ENCODE data around the gene C16orf74. TPM values are rescaled to one million over a fixed set of nuclear protein-coding genes. Genes with fewer than 3 reads are reported as not detected.

Gene C16orf74
- polyA plus RNA-seq, 3 donors, result 0.54 to 5.1 (median 4.2) TPM

DNA sequence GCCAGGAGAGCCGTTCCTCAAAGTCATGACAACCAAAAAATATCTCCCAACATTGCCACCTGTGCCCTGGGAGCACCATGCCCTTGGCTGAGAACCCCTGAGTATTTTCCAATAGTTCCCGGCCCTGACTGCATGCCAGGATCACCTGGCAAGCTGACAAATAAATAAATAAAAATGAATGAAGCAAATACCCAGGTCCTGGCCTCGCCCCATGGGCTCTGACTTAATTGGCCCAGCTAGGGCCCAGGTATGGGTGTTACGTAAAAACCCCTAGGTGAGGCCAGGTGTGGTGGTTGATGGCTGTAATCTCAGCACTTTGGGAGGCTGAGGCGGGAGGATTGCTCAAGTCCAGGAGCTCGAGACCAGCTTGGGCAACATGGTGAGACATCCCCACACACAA, 2.7 kb upstream of the C16orf74 start:
- 28 to 68% (median 62%) methylated on average over 6 of the region's 6 CpGs for WGBS, 3 donors
- no peak overlapping the region for H3K27ac ChIP-seq (ENCODE audit: low read depth, low read length)

DNA sequence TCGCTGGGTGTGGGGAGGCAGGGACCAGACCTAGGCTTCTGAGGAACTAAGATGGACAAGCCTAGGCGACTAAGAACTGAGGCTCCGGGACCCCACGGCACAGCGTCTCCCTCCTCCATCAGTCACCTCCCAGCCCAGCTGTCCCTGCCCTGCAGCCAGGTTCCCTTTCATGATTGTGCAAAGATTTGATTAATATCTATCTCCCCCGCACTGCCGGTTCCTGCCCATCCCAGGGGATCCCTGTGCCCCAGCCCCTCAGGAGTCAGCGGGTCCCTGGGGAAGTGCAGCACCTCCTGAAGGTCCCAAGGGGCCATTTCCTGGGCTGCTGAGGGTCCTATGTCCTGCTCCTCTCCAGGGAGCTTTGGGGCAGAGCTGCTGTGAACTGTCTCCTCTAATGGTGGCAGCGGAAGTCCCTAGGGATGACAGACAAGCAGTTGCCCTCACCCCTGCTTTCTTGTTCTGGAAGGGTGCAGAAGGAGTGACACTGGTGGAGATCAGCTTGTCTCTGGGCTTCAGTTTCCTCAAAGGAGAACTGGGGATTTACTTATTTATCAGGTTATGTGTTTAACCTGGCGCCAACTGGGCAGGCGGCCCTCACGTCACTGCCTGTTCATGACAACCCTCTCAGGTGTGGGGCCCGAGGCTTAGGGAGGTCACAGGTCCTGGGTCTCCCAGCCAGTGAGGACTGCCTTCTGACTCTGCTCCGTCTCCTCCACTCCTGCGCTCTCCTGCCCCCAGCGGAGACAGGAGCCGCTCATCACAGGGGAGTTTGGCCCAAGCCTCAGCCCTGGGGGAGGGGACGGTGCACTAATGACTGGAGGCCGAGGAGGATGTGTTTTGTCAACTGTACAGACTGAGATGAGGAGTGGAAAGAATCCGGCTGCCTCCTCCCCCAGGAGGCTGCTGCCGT, 1.9 kb upstream of the C16orf74 start:
- 30 to 59% (median 49%) methylated on average over 20 to 21 of the region's 21 CpGs for WGBS, 3 donors
- no peak overlapping the region for H3K27ac ChIP-seq (ENCODE audit: low read depth, low read length)

DNA sequence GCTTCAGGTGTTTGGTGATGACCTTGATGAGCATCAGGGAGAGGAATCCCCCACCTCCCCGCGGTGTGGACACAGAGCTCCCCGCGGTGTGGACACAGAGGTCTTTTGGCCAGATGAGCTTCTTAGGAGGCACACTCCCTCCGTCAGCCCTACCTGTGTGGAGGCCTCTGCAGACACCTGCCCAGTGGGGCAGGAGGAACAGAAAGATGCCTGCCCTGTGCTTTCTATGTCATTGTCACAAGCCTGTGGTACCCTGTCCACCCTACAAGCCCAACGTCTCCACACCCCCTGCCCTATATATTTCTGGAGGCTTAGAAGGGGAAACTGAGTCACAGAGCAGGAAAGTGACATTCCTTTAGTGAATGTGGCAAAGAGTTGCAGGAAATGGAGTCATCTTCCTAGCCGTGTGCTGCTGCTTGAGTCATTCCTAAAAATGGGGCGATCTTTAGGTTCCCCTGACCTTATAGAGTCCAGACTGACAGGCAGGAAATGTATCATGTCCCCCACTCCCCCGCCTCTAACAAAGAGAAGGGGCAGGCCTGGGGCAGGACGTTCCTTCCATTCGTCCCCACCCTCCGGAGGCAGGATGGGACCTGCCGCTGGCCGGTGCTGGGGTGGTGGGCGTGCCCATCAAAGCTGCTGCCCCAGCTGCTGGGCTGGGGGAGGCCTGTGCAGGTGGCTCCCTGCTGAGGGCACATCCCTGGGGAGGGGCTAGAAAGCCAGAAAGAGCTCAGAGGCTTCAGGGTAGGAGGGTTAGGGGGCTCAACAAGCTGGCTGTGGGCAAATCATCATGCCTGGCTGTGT, 1.0 kb upstream of the C16orf74 start:
- WGBS, 3 donors, result 32 to 47% (median 39%) methylated on average over 15 of the region's 15 CpGs
- H3K27ac ChIP-seq (ENCODE audit: low read depth, low read length), result no peak overlapping the region

DNA sequence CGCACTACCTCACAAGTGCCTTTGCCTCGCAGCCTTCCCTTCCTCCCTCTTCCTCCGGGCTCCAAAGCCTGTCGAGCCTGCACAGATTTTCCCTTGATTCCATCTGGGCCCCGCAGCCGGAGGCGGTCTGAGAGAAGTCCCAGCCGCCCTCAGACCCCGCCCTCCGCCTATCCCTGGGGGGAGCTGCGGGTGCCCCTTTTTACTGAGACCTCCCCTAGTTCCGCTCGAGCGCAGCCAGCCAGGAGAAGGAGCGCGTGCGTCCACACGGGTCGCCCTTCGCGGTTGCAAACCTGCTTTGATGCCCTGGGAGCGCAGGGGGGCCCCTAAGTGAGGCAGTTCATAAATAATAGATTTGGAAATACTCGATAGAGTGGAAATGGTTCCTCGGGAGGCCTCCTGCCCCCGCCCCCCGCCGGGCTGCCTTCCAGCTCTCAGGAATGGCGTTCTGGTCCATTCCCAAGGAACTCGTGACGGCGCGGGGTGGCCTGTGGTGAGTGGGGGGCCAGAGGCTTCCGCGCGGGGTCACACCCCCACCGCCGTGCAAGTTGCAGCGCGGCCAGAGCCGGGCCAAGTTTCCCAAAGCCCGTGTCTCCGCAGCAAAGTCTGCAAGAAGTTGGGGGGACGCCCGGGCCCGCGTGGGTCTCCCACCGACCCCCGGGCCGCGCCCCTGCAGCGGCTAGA, 610 bp downstream of the C16orf74 start:
- 1 to 2% (median 2%) methylated on average over 47 to 51 of the region's 51 CpGs for WGBS, 3 donors
- H3K27ac ChIP-seq (ENCODE audit: low read depth, low read length), result no peak overlapping the region

GRCh38 chr16:85749771-85750145, 1.1 kb downstream of the C16orf74 start:
- no peak overlapping the region for H3K27ac ChIP-seq (ENCODE audit: low read depth, low read length)

DNA sequence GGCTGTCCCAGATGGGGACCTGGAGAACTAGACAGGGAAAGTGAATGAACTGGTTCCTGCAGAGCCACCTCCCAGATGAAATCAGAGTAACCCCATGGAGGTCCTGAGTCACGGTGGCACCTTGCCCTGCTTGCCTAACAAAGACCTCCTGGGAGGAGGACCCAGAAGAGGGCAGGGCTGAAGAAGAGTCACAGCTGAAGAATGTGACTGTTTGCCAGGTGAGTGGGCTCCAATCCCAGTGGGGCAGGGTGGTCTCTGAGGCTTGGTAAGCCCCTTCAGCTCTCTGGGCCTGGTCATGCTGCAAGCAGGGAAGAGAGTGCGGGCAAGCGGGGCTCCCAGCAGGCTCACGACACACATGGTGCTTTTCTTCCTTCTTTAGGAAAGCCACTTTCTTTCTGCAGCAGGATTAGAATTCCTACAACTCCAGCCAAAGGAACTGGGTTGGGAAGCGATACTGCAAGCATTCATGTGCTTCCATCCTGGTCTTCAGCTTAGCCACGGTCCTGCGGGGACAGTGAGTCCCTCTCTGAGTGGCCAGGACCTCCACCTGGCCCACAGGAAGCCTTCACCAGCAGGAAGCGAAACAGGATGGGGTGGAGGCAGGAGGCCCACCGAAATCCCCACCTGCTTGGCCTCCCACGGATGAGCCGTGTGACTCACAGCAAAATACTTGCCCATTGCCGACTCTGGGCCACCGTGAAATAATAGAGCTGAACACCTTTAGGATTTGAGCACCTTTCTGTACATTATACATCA, 4.3 kb downstream of the C16orf74 start:
- no peak overlapping the region for H3K27ac ChIP-seq (ENCODE audit: low read depth, low read length)
- 71 to 87% (median 74%) methylated on average over 13 of the region's 13 CpGs for WGBS, 3 donors

More at GRCh38 chr16:85749771-85750145, 1.1 kb downstream of the C16orf74 start:
- 32 to 41% (median 37%) methylated on average over 14 of the region's 14 CpGs for WGBS, 3 donors

DNA sequence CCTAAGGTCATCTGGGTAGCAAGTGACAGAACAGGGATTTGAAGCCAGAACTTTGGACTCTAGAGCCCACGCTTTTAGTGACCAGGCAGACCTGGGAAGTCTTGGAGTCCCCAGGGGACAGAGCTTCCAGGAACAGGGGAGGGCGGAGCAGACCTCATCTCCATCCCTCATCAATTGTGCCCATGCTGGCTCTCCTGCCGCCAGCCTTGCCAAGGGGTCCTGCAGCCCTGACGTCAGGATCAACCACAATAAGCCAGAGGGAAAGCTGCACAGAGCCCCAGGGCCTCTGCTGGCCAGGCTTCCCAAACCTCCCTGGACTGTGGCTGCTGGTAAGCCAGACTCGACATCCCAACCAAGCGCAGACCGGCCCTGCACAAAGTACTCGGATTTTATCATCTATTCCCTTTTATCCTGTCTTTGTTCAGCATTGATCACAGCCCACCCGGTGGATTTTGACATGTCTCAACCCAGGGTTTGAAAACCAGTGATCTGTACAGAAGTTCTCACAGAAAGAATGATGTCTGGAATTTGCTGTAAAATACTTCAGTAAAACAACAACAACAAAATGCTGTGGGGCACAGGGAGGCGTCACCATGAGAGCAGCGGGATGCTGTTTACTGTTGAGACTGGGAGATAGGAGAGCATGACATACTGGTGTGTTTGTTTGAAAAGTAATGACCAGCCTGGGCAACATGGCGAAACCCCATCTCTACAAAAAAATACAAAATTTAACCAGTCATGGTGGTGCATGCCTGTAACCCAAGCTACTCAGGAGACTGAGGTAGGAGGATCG, 11.8 kb downstream of the C16orf74 start:
- WGBS, 3 donors, result 65 to 78% (median 73%) methylated on average over 13 of the region's 13 CpGs
- H3K27ac ChIP-seq (ENCODE audit: low read depth, low read length), result no peak overlapping the region

GRCh38 chr16:85736921-85737320, 14.0 kb downstream of the C16orf74 start:
- H3K27ac ChIP-seq (ENCODE audit: low read depth, low read length), result no peak overlapping the region
- whole genome bisulfite sequencing, 3 donors, result 82 to 90% (median 84%) methylated on average over 9 of the region's 9 CpGs

DNA sequence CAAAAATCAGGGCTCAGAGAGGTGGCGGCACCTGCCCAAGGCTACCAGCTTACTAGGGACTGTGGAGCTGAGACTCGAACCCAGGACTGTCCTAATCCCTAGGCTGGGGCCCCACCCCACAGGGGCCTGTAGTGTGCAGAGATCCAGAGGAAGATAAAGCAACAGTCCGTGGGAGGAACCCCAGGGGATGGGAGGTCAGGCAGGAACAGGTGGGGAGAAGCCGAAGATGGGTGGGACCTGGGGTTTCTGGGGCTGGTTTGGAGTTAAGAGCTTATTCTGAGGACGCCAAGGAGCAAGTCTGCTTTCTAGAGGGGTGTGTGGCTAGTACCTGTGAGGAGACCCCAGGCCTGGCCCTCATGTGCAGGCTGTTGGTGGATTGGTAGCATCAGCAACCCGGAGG, 14.9 kb downstream of the C16orf74 start:
- WGBS, 3 donors, result 73 to 75% (median 74%) methylated on average over 6 of the region's 6 CpGs

DNA sequence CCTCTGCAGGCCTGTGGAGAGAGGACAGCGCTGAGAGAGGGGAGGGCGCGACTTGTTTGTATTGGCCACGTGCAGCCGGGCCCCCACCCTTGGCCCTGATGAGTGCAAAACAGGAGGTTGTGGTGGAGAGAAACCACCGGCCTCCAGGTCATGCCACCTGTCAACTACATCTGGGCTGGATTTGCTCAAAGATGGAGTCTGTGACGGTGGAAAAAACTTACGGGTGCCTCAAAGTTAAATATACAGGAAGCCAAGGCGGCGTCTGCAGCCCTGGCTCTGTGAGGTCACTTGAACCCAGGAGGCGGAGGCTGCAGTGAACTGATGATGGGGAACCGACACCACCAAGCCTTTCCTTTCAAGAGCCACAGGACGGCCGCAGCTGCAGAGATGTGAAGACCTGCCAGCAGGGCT, 15.7 kb downstream of the C16orf74 start:
- no peak overlapping the region for H3K27ac ChIP-seq (ENCODE audit: low read depth, low read length)
- 47 to 53% (median 53%) methylated on average over 14 of the region's 14 CpGs for WGBS, 3 donors

More for the DNA sequence above, 14.9 kb downstream of the C16orf74 start:
- no peak overlapping the region for H3K27ac ChIP-seq (ENCODE audit: low read depth, low read length)

DNA sequence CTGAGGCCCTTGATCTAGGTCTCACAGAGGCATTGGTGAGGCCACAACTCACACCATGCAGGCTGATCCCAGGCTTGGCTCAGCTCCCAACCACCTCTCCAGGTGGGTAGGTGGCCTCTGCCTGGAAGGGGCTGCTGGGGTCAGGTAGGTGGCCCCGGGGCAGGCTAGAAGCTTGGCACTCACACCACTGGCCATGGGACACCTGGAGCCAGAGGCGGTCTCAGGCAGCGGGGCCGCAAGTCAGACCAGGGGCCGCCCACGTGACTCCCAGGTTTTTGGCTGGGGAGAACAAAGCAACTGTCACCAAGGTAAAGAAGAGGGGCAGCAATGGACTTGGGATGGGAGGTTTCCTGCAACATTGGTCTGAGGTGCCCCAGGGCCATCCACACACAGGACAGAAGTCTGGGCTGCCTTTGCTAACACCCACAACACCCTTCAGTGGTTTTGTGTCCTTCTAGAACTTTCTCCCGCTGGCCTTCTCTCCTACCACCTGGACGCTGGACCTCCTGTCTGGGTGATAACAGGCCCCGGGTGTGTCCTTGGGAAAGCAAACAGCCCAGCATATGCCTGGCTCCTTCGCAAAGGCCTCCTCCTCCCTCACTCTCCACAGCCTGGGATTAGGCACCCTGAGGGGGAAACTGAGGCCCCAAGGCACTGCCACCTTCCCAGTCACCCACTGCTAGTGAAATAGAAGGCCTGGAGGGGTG, 16.4 kb downstream of the C16orf74 start:
- WGBS, 3 donors, result 49 to 81% (median 78%) methylated on average over 10 of the region's 10 CpGs

GRCh38 chr16:85733839-85734170, 17.1 kb downstream of the C16orf74 start:
- whole genome bisulfite sequencing, 3 donors, result 53 to 86% (median 54%) methylated on average over 11 of the region's 11 CpGs
- no peak overlapping the region for H3K27ac ChIP-seq (ENCODE audit: low read depth, low read length)

More for the DNA sequence above, 16.4 kb downstream of the C16orf74 start:
- H3K27ac ChIP-seq (ENCODE audit: low read depth, low read length), result no peak overlapping the region

- 42 to 73% (median 46%) methylated on average over 13 of the region's 13 CpGs for WGBS, 3 donors
Observed at GRCh38 chr16:85733155-85733838, 17.6 kb downstream of the C16orf74 start.

GRCh38 chr16:85731179-85731578, 19.7 kb downstream of the C16orf74 start:
- WGBS, 3 donors, result 60 to 71% (median 69%) methylated on average over 5 of the region's 5 CpGs

More at GRCh38 chr16:85733155-85733838, 17.6 kb downstream of the C16orf74 start:
- no peak overlapping the region for H3K27ac ChIP-seq (ENCODE audit: low read depth, low read length)

GRCh38 chr16:85730186-85730465, 20.8 kb downstream of the C16orf74 start:
- 56 to 94% (median 73%) methylated on average over 5 of the region's 5 CpGs for WGBS, 3 donors

More at GRCh38 chr16:85731179-85731578, 19.7 kb downstream of the C16orf74 start:
- H3K27ac ChIP-seq (ENCODE audit: low read depth, low read length), result no peak overlapping the region

DNA sequence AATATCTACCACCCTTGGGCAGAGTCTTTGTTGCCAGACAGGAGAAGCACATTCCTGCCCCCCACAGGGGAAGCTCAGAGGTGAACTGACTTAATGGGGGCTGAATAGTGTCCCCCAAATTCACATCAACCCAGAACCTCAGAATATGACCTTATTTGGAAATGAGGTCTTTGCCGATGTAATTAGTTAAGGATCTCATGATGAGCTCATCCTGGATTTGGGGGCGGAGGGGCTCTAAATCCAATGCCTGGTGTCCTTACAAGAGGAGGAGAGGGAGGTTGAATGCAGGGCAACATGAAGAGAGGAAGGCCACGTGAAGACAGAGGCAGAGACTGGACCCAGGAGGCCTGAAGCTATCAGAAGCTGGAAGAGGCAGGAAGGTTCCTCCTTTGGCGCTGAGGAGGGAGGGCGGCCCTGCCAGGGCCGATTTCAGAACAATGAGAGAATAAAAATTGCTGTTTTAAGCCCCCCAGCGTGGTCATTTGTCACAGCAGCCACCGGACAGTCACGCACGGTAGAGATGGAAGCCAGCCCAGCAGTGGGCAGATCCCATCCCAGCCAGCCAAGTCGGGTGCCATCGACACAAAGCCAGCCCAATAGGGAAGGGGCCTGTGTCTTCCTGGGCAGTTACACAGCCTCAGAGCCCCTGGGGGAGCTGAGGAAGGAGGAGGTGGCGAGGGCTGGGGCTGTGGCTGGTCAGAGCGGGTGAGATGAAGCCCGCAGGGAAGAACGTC, 21.3 kb downstream of the C16orf74 start:
- no peak overlapping the region for H3K27ac ChIP-seq (ENCODE audit: low read depth, low read length)
- 52 to 78% (median 53%) methylated on average over 16 of the region's 16 CpGs for WGBS, 3 donors

More at GRCh38 chr16:85730186-85730465, 20.8 kb downstream of the C16orf74 start:
- no peak overlapping the region for H3K27ac ChIP-seq (ENCODE audit: low read depth, low read length)

Measured in adipose tissue (tissue), 3 donors.